Kidney epithelial cell (primary cell): Measurements from ENCODE around the gene LIME1. TPM values are rescaled to one million over a fixed set of nuclear protein-coding genes. Genes with fewer than 3 reads are reported as not detected.

ENCODE experiments used
- DNase-seq: peaks from one replicate; pipeline ENCODE4 v3.0.0-alpha.2; 2010; ENCODE audit warnings: low read depth
- H3K27me3 ChIP-seq: 2 replicates; pipeline ENCODE4 v1.6.0; 2011; ENCODE audit warnings: low read length; ENCODE audit not compliant: control insufficient read depth, insufficient read depth
- H3K36me3 ChIP-seq: 2 replicates; pipeline ENCODE4 v1.5.1; 2011; ENCODE audit warnings: low read length; ENCODE audit not compliant: control insufficient read depth, insufficient read depth
- H3K4me3 ChIP-seq: 2 replicates; pipeline ENCODE4 v1.5.1; 2011; ENCODE audit warnings: low read depth, mild to moderate bottlenecking, control low read depth, low read length
- total RNA-seq: library from RNA; depleted of rRNA; stranded (reverse); fragments of >200 nt; gene quantifications from 2 replicates; pipeline ENCODE4 v1.2.3, GENCODE V29; 2015
- TF ChIP-seq, protein P1 (sequence below): IDR thresholded peaks from 2 replicates; pipeline ENCODE4 v1.5.1; 2011; ENCODE audit warnings: mild to moderate bottlenecking, moderate library complexity, low read length, control low read depth, inconsistent platforms; ENCODE audit not compliant: insufficient read depth, poor library complexity, severe bottlenecking

LIME1 gene
- total RNA-seq, 1 donor from 2014 or later = 9.4 TPM

GRCh38 chr20:63733117-63733516 lies 3.3 kb upstream of the LIME1 start:
- no peak for DNase-seq
- TF ChIP-seq, protein P1, sequence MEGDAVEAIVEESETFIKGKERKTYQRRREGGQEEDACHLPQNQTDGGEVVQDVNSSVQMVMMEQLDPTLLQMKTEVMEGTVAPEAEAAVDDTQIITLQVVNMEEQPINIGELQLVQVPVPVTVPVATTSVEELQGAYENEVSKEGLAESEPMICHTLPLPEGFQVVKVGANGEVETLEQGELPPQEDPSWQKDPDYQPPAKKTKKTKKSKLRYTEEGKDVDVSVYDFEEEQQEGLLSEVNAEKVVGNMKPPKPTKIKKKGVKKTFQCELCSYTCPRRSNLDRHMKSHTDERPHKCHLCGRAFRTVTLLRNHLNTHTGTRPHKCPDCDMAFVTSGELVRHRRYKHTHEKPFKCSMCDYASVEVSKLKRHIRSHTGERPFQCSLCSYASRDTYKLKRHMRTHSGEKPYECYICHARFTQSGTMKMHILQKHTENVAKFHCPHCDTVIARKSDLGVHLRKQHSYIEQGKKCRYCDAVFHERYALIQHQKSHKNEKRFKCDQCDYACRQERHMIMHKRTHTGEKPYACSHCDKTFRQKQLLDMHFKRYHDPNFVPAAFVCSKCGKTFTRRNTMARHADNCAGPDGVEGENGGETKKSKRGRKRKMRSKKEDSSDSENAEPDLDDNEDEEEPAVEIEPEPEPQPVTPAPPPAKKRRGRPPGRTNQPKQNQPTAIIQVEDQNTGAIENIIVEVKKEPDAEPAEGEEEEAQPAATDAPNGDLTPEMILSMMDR = no peak
- no peaks in the 10 kb centered on the region for H3K27me3 ChIP-seq
- peaks cover 1% of the 10 kb centered on the region for H3K36me3 ChIP-seq
- no peak overlapping the region for H3K4me3 ChIP-seq

GRCh38 chr20:63733579-63734081 lies 2.8 kb upstream of the LIME1 start:
- Histone ChIP-seq H3K4me3 (no peak overlapping the region), H3K27me3 (no peaks in the 10 kb centered on the region), H3K36me3 (peaks cover 1% of the 10 kb centered on the region)
- TF ChIP-seq, protein P1 = no peak
- no peak for DNase-seq

- H3K4me3 ChIP-seq = no peak overlapping the region
- H3K27me3 ChIP-seq = no peaks in the 10 kb centered on the region
- peaks cover 1% of the 10 kb centered on the region for H3K36me3 ChIP-seq
- no peak for DNase-seq
- TF ChIP-seq, protein P1 = no peak
These were observed 2.1 kb upstream of the LIME1 start for GRCh38 chr20:63734111-63734945.

DNA sequence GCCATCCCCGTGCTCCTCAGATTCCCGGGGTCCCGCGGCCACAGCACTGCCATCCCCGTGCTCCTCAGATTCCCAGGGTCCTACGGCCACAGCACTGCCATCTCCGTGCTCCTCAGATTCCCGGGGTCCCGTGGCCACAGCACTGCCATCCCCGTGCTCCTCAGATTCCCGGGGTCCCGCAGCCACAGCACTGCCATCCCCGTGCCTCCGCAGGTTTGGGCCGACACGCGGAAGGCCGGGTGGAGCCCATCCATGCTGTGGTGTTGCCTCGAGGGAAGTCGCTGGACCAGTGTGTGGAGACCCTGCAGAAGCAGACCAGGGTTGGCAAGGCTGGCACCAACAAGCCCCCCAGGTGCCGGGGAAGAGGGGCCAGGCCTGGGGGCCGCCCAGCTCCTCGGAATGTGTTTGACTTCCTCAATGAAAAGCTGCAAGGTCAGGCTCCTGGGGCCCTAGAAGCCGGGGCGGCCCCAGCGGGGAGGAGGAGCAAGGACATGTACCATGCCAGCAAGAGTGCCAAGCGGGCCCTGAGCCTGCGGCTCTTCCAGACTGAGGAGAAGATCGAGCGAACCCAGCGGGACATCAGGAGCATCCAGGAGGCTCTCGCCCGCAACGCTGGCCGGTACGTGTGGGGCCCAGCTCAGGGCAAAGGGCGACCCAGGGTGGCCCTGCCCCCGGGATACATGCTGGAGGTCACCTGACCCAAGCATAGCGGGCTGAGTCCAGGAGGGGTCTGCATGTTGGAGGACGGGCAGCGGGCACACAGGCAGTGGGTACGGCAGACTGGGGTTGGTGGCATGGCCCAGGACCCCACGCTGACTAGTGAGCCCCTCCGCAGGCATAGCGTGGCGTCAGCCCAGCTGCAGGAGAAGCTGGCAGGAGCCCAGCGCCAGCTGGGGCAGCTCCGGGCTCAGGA lies 1.3 kb upstream of the LIME1 start:
- TF ChIP-seq, protein P1 = no peak
- Histone ChIP-seq H3K36me3 (peaks cover 1% of the 10 kb centered on the region), H3K4me3 (no peak overlapping the region), H3K27me3 (no peaks in the 10 kb centered on the region)
- DNase-seq = no peak

GRCh38 chr20:63736893-63737694 lies 630 bp downstream of the LIME1 start:
- no peak for DNase-seq
- no peak overlapping the region for H3K4me3 ChIP-seq
- H3K27me3 ChIP-seq = no peaks in the 10 kb centered on the region
- H3K36me3 ChIP-seq = peaks cover 1% of the 10 kb centered on the region
- TF ChIP-seq, protein P1 = no peak
